Stimulated activated CD4-positive, alpha-beta T cell treated with anti-CD3 and anti-CD28 coated beads, TNF-alpha, amount 100 ng/mL, for 1 hour (primary cell): ENCODE results near the gene BORCS8.
"Not testable (repeated sequence)": the region's sequence is repeated elsewhere in the genome, so short reads cannot be mapped to it uniquely, and the experiment has no call there.

ENCODE experiments used
- DNase-seq, 3 donors: peaks; one replicate each; pipeline ENCODE4 v3.0.0-alpha.2; 2020; ENCODE audit warnings: low read depth in 3 of 3, low spot score in 1 of 3

BORCS8 gene

GRCh38 chr19:19192078-19192882 is at the start of gene BORCS8, which contains the start of gene RFXANK:
Gene BORCS8, minus strand, starts transcription at chr19:19192152. Its CDS starts 35 bp downstream, at chr19:19192117.
Gene RFXANK, plus strand, starts transcription at chr19:19192258. Its CDS starts 1,689 bp downstream, at chr19:19193947.
- DNase-seq = peak; percentile 93 to 98 (median 98)

GRCh38 chr19:19240476-19240875 is 48.5 kb upstream of the BORCS8 start:
- no peak for DNase-seq

DNA sequence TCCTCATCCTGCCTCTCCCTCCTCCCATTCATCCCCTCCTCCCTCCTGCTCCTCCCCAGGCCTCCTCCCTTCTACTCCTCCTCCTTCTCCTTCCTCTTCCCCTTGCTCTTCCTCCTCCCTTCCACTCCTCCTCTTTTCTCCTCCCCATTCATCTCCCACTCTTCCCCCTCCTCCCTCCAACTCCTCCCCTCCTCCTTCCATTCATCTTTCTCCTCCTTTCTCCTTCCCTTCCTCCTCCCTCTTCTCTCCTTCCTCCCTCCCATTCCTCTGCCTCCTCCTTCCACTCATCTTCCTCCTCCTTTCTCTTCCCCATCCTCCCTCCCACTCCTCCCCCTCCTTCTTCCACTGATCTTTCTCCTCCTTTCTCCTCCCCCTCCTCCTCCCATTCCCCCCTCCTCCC is 47.7 kb upstream of the BORCS8 start:
- DNase-seq = no peak

DNA sequence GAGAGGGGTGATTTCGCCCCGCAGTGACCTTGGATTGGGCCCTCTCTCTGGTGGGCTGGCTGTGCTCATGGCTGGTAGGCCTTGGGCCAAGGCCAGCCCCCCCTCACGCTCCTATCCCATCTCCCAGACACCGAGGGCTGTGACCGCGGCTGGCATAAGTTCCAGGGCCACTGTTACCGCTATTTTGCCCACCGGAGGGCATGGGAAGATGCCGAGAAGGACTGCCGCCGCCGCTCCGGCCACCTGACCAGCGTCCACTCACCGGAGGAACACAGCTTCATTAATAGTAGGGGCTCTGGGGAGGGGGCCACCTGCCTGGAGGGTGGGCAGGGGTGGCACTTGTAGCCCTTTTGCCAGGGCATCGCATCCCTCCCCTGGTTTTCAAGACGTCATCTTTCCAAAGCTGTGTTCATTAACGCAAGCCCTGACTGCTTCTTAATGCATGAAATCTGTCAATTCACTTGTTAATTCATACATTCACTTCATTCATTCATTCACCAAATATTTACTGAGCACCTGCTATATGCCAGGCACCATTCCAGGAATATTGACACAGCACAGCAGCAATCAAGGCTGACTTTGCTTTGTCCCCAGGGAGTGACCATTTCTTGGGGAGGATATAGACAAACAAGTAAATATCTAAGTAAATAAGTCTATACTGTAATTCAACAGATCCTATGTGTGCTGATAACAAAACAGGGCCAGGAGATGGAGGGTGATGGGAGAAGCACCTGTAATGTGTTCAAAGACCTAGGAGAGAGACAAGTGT is 46.4 kb upstream of the BORCS8 start:
- no peak for DNase-seq

DNA sequence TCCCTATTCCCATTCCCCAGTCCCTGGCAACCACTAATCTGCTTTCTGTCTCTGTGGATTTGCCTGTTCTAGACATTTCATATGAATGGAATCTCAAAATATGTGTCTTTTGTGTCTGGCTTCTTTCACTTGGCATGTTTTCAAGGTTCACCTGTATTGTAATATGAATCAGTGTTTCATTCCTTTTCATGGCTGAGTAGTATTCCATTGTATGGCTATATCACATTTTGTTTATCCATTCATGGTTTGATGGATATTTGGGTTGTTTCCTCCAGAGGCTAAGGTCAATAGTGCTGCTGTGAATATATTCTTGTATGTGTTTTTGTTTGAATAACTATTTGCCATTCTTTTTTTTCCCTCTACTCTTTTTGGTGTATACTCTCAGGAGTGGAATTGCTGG is 44.2 kb upstream of the BORCS8 start:
- DNase-seq = no peak

DNA sequence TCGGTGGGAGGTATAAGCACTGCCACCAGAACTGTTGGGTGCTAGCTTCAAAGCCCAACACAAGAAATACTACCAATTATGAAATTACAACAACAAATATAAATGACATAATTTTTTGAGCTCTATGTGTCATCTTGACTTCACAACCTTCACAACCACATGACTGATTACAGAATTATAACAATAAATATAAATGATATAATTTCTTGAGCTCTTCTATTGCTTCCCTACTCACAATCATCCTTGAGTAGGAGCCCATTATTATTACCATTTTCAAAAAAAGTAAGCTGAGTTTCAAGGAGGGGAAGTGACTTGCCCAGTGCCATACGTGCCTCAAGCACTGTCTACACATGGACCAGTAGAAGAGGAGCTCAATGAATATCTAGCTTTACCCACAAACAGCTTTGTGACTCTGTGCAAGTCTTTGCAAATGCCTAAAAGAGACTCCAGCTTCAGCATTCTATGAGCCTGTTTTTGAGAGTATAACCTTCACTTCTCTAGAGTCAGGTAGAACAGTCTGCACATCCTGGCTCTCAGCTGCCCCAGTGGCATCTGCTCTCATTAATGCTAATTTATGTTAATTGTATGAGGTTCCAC is 42.4 kb upstream of the BORCS8 start:
- no peak for DNase-seq

DNA sequence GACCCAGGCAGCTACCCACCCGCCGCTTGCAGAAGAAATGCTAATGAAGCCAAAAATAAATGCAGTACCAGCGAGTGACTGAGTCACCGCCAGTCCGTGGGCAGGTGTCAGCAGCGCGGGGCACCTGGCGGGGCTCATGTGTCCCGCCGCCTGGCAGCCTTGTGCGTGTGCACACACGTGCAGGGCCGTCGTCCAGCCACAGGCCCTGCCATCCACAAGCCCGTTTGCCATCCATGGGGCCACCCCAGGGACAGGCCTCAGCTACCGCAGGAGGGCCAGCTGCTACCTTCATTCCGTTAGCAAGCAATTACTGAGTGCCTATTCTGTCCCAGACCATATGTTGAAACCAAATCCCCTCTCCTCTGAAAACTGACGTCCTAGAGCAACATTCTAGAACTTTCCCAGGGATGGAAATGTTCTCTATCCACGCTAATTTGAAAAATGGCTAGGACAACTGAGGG is 40.3 kb upstream of the BORCS8 start:
- no peak for DNase-seq

DNA sequence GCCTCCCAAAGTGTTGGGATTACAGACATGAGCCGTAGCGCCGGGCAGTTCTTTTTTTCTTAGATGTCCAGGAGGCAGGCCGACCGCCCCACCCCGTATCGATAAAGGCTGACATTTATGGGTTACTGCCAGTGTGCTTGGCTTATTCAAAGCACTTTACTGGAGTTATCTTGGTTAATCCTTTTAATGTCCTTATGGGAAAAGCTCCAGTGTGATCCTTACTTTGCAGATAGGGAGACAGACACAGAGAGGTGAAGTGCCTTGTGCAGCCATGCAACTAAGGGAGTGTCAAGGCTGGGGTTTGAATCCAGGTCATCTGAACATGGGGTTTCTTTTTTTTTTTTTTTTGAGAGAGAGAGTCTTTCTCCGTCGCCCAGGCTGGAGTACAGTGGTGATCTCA is 39.0 kb upstream of the BORCS8 start:
- no peak for DNase-seq

DNA sequence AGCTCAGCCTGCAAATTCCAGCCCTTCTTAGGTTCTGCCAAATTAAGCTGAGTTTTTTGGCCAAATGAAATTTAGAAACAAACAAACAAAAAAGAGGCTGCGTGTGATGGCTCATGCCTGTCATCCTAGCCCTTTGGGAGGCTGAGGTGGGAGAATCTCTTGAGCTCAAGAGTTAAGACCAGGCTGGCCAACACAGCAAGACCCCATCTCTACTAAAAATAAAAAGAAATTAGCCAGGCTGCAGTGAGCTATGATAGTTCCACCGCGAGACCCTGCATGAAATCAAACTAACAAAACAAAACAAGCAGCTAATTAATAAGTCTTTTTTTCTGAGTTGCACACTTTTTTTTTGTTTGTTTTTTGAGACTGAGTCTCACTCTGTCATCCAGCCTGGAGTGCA is 37.7 kb upstream of the BORCS8 start:
- DNase-seq = no peak

DNA sequence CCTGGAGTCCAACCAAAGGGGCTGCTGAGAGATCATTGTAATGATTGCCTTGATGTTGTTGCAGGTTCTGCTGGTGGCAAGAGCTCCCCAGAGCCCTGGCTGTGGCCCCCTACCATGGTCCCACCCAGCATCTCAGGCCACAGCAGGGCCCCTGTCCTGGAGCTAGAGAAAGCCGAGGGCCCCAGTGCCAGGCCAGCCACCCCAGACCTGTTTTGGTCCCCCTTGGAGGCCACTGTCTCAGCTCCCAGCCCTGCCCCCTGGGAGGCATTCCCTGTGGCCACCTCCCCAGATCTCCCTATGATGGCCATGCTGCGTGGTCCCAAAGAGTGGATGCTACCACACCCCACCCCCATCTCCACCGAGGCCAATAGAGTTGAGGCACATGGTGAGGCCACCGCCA is 35.3 kb upstream of the BORCS8 start:
- DNase-seq = no peak

GRCh38 chr19:19226663-19227062 is 34.7 kb upstream of the BORCS8 start:
- no peak for DNase-seq

DNA sequence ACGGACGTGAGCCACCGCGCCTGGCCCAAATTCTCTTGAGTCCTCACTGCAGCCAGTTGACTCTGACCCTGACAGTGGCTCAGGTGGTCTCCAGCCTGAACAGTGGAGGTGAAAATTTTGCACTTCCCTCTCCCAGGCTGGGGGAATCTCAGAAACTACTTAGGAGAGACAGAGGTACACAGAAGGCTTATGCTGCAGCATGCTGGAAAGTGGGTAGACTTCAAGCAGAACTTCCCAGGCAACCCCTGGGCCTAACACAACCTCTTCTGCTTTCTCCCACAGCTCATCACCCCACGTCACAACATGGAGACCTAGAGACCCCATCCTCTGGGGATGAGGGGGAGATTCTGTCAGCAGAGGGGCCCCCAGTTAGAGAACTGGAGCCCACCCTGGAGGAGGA is 34.3 kb upstream of the BORCS8 start:
- DNase-seq = no peak

DNA sequence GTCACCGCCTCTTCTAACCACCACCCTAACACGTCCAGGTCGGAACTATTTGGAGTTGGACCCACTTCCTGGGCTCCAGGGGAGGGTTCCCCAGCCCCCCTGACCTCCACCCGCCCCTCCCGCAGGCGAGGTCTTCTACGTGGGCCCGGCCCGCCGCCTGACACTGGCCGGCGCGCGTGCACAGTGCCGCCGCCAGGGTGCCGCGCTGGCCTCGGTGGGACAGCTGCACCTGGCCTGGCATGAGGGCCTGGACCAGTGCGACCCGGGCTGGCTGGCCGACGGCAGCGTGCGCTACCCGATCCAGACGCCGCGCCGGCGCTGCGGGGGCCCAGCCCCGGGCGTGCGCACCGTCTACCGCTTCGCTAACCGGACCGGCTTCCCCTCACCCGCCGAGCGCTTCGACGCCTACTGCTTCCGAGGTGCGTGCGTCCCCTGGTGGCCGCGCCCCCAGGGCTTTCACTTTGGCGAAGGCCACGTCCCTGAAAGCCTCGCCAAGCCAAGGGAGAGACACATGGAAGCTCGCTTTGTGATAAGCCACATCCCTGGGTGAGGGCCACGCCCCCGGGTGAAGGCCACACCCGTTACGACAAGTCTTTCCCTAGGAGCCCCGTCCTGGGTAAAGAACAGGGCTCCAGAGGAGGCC is 33.0 kb upstream of the BORCS8 start:
- peak; percentile 45 to 59 (median 57) for DNase-seq

- DNase-seq = no peak
Measured at GRCh38 chr19:19224150-19224851, 32.3 kb upstream of the BORCS8 start.

GRCh38 chr19:19223636-19224035 is 31.7 kb upstream of the BORCS8 start:
- DNase-seq = no peak

- DNase-seq = no peak
Measured at GRCh38 chr19:19223060-19223459, 31.1 kb upstream of the BORCS8 start.

GRCh38 chr19:19221000-19221399 is 29.0 kb upstream of the BORCS8 start:
- DNase-seq = not testable (repeated sequence)

DNA sequence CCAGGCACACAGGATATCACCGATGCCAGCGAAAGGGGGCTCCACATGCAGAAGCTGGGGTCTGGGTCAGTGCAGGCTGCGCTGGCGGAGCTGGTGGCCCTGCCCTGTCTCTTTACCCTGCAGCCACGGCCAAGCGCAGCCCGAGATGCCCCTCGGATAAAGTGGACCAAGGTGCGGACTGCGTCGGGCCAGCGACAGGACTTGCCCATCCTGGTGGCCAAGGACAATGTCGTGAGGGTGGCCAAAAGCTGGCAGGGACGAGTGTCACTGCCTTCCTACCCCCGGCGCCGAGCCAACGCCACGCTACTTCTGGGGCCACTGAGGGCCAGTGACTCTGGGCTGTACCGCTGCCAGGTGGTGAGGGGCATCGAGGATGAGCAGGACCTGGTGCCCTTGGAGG is 27.0 kb upstream of the BORCS8 start:
- no peak for DNase-seq

GRCh38 chr19:19217099-19217498 is 25.1 kb upstream of the BORCS8 start:
- DNase-seq = no peak

DNA sequence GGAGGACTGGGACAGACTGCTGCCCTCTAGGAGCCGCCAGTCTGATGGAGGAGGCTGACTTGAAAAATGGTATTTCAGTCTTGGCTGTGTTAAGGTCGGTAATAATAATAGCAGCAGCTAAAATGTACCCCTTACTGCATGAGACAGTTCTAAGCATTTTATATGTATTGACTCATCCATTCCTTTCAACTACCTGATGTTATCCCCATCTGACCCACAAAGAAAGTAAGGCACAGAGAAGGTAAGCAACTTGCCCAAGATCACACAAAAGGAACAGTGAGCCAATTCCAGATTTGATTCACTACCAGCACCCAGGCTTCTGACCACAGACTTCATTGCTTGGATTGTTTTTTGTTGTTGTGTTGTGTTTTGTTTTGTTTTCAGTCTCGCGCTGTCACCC is 23.8 kb upstream of the BORCS8 start:
- no peak for DNase-seq

DNA sequence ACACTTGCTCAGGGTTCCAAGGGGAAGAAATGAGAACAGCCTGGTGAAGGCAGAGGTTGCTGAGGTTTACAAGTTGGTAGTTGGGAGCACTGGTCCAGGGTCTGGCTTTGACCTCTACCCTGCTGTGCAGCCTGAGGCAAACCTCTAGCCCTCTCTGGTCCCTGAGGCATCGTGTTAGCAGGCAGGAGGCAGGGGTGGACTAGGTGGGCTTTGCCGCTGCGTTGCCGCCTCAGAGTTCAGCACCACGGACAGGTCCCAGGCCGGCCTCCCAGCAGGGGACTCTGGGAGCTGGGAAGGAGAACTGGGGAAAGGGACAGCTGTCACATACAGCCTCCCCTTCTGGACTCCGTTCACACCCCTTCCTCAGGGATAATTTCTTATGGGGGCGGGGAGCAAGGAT is 22.9 kb upstream of the BORCS8 start:
- DNase-seq = no peak
